Transverse colon (tissue), 4 donors: ENCODE data around the gene PRPF6. TPM values are rescaled to one million over a fixed set of nuclear protein-coding genes. Genes with fewer than 3 reads are reported as not detected.

Experiments
- DNase-seq: peaks from one replicate; pipeline ENCODE4 v3.0.0-alpha.2; 2019
- H3K27ac ChIP-seq, 4 donors: fragments of 200-600 bp; sonication (generic); 2 replicates each; pipeline ENCODE4 v1.5.1; 2016 to 2018; ENCODE audit warnings: inconsistent platforms in 4 of 4
- H3K27me3 ChIP-seq: fragments of 200-600 bp; sonication (generic); 2 replicates; pipeline ENCODE4 v1.5.1; 2017; ENCODE audit warnings: inconsistent platforms
- H3K36me3 ChIP-seq, 4 donors: fragments of 200-600 bp; sonication (generic); 2 replicates each; pipeline ENCODE4 v1.5.1; 2017 to 2019; ENCODE audit warnings: inconsistent platforms in 4 of 4
- H3K4me1 ChIP-seq, 4 donors: fragments of 200-600 bp; sonication (generic); 2 replicates each; pipeline ENCODE4 v1.5.1; 2017 to 2020; ENCODE audit warnings: inconsistent platforms in 4 of 4
- H3K4me3 ChIP-seq, 4 donors: fragments of 200-600 bp; sonication (generic); 1 replicate in 1 of 4; 2 replicates in 3 of 4; pipeline versions ENCODE4 v1.5.1 to v1.6.1; 2017 to 2019; ENCODE audit warnings: inconsistent platforms in 4 of 4
- H3K9me3 ChIP-seq, 2 donors: fragments of 200-600 bp; sonication (generic); 2 replicates each; pipeline ENCODE4 v1.5.1; 2017 to 2019; ENCODE audit warnings: inconsistent platforms in 2 of 2
- EP300 ChIP-seq: sonication (generic); formaldehyde crosslinking; IDR thresholded peaks from one replicate; pipeline ENCODE4 v1.6.1; 2017; ENCODE audit warnings: antibody characterized with exemption, low read depth
- POLR2A ChIP-seq: fragments of 450-650 bp; IDR thresholded peaks from one replicate; pipeline ENCODE4 v1.6.1; 2016; ENCODE audit warnings: antibody characterized with exemption, mild to moderate bottlenecking, moderate library complexity
- POLR2AphosphoS5 ChIP-seq, 3 donors: sonication (generic); formaldehyde crosslinking; IDR thresholded peaks; one replicate each; pipeline ENCODE4 v1.6.1; 2016; ENCODE audit warnings: antibody characterized with exemption in 3 of 3
- WGBS, 2 donors: methylation state at CpG; one replicate each; pipeline ENCODE4 v1.1.5; 2018; ENCODE audit warnings: low coverage in 1 of 2; 5-methylcytosine and 5-hydroxymethylcytosine counted together
- in situ Hi-C, 4 donors: fragments of 200-750 bp; cut with MboI; loops; one replicate each; pipeline versions ENCODE4 v1.15.0 to v1.15.1; 2017; ENCODE audit warnings: low sequenced_read_pairs in 3 of 4, low pct_ligation_motif_present in 1 of 4, low pct_unique_long_range_greater_than_20kb in 1 of 4
- intact Hi-C: fragments of 100-400 bp; cut with DNase I; formaldehyde crosslinking; loops from one replicate; pipeline ENCODE4 v1.15.1; 2023; ENCODE audit warnings: low total_unique reads
- total RNA-seq, 4 donors: library from RNA; depleted of rRNA; stranded (reverse); fragments of >200 nt; gene quantifications; one replicate each; pipeline ENCODE4 v1.1.0, GENCODE V29; 2016
- TF ChIP-seq, protein P1 (sequence below), 5 experiments: fragments of 200-600 bp in 3 of 5; fragments of 450-650 bp in 2 of 5; sonication (generic) in 3 of 5; IDR thresholded peaks; 1 replicate in 2 of 5; 2 replicates in 3 of 5; pipeline ENCODE4 v1.5.1; 2016 to 2017; ENCODE audit warnings: antibody characterized with exemption in 5 of 5, inconsistent platforms in 3 of 5, mild to moderate bottlenecking in 2 of 5, moderate library complexity in 1 of 5

Gene PRPF6
- total RNA-seq, 4 donors from 2014 or later, result 29.2 to 55.7 (median 51.8) TPM

DNA sequence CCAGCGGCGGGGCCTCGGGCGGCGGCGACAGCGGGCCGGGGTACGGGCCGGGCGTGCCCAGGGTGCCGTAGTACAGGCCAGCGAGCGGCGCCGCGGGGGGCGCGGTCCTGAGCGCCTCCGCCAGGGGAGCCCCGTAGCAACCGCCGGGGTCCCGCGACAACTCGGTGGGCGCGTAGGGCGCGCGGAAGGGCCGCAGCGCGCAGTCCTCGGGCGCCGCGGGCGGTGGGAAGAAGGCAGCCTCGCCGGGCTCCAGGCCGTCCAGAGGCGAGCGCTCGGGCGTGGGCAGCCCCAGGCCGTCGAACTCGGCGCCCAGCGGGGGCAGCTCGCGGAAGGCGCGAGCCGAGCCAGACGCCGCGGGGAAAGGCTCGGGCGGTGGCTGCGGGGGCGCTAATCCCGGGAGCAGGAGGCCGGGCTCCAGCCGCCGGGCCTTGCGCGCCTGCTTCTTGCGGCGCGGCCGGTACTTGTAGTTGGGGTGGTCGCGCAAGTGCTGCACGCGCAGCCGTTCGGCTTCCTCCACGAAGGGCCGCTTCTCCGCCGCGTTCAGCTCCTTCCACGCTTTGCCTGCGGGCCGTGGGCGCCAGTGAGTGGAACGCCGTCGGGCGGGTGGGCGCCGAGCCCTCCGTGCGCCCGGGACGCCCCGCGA lies 67.6 kb downstream of the PRPF6 start:
- WGBS, 2 donors, result 10% methylated on average over 28 of the region's 101 CpGs; no CpG with 5 or more reads in 1 of the 2 donors
- Histone ChIP-seq H3K27me3 (peaks cover 98% of the 10 kb centered on the region), H3K4me3 (peak overlapping the region in 2 of 4 donors; percentile 17 to 30), H3K36me3 (no peaks in the 10 kb centered on the region), H3K9me3 (no peaks in the 10 kb centered on the region), H3K27ac (no peak overlapping the region), H3K4me1 (peaks cover 0 to 5% (median 4%) of the 10 kb centered on the region in 4 donors)
- DNase-seq, result no peak
- no peak for TF ChIP-seq EP300
- TF ChIP-seq POLR2A, result no peak
- TF ChIP-seq POLR2AphosphoS5 (IDR thresholded peaks at IDR 0.05), result no peak
- TF ChIP-seq, protein P1, sequence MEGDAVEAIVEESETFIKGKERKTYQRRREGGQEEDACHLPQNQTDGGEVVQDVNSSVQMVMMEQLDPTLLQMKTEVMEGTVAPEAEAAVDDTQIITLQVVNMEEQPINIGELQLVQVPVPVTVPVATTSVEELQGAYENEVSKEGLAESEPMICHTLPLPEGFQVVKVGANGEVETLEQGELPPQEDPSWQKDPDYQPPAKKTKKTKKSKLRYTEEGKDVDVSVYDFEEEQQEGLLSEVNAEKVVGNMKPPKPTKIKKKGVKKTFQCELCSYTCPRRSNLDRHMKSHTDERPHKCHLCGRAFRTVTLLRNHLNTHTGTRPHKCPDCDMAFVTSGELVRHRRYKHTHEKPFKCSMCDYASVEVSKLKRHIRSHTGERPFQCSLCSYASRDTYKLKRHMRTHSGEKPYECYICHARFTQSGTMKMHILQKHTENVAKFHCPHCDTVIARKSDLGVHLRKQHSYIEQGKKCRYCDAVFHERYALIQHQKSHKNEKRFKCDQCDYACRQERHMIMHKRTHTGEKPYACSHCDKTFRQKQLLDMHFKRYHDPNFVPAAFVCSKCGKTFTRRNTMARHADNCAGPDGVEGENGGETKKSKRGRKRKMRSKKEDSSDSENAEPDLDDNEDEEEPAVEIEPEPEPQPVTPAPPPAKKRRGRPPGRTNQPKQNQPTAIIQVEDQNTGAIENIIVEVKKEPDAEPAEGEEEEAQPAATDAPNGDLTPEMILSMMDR (IDR thresholded peaks at IDR 0.05), result no peak
- intact Hi-C loops, result no loop called here
- in situ Hi-C loops, result no loop called here

- Histone ChIP-seq H3K27ac (peak within 1 kb of the TSS; percentile 13 to 51 (median 26)), H3K9me3 (no peaks in the 10 kb centered on the region), H3K4me3 (peak within 1 kb of the TSS in 2 of 4 donors; percentile 17 to 30), H3K27me3 (peaks cover 98% of the 10 kb centered on the region), H3K36me3 (no peaks in the 10 kb centered on the region), H3K4me1 (peaks cover 0 to 5% (median 4%) of the 10 kb centered on the region in 4 donors)
- intact Hi-C loops, result no loop called here
- TF ChIP-seq, protein P1 (IDR thresholded peaks at IDR 0.05), result no peak
- TF ChIP-seq POLR2AphosphoS5 (IDR thresholded peaks at IDR 0.05) (peak in 1 of 3 donors; percentile 17), EP300 (no peak)
- no peak for DNase-seq
- in situ Hi-C loops, result no loop called here
- 2% methylated on average over 28 of the region's 111 CpGs; no CpG with 5 or more reads in 1 of the 2 donors for WGBS, 2 donors
These were observed 68.3 kb downstream of the PRPF6 start, which contains the start of gene SOX18 for GRCh38 chr20:64049060-64049877. SOX18 (minus strand) TSS chr20:64049639; CDS start chr20:64049516, 123 bp downstream.

DNA sequence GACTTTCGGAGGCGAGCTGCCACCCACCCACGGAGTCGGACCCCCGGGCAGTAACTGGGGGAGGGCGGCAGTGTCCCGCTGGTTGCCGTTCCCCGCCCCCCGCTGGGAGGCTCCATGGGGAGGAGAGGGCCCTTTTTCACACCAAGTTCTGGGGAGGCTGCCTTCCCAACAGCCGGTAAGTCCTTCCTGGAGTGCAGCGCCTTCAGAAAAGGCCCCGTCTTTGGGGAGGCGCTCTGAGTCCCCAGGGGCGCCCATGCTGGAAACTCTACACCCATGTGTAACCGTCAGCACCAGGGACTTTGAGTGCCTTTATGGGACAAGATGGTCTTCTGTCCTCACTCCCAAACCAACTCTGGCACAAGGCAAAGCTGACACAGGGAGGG lies 68.9 kb downstream of the PRPF6 start:
- DNase-seq, result no peak
- Histone ChIP-seq H3K27ac (peak overlapping the region; percentile 13 to 51 (median 26)), H3K4me1 (peaks cover 0 to 5% (median 4%) of the 10 kb centered on the region in 4 donors), H3K4me3 (peak overlapping the region in 1 of 4 donors; percentile 30), H3K36me3 (no peaks in the 10 kb centered on the region), H3K9me3 (no peaks in the 10 kb centered on the region), H3K27me3 (peaks cover 97% of the 10 kb centered on the region)
- in situ Hi-C loops (no loop called here), intact Hi-C loops (no loop called here)
- 29% methylated on average over 5 of the region's 16 CpGs; no CpG with 5 or more reads in 1 of the 2 donors for WGBS, 2 donors
- no peak for TF ChIP-seq POLR2A
- TF ChIP-seq, protein P1 (IDR thresholded peaks at IDR 0.05), result no peak
- no peak for TF ChIP-seq POLR2AphosphoS5 (IDR thresholded peaks at IDR 0.05)
- no peak for TF ChIP-seq EP300
